Endothelial cell (in vitro differentiated cells): ENCODE results near the gene CYP3A4. TPM values are rescaled to one million over a fixed set of nuclear protein-coding genes. Genes with fewer than 3 reads are reported as not detected.
"Not testable (repeated sequence)": the region's sequence is repeated elsewhere in the genome, so short reads cannot be mapped to it uniquely, and the experiment has no call there.

Source experiments
- DNase-seq: peaks from one replicate; pipeline ENCODE4 v3.0.0; 2021; ENCODE audit warnings: low spot score
- H3K27ac Mint-ChIP-seq: one replicate; pipeline ENCODE4 v1.8.0; 2021; ENCODE audit warnings: mixed read lengths, inconsistent platforms; ENCODE audit not compliant: unreplicated experiment
- H3K27me3 Mint-ChIP-seq: one replicate; pipeline ENCODE4 v1.8.0; 2021; ENCODE audit warnings: mild to moderate bottlenecking, moderate library complexity, mixed read lengths, inconsistent platforms; ENCODE audit not compliant: unreplicated experiment
- H3K36me3 Mint-ChIP-seq: one replicate; pipeline ENCODE4 v1.8.0; 2021; ENCODE audit warnings: mild to moderate bottlenecking, low read depth, mixed read lengths, inconsistent platforms; ENCODE audit not compliant: unreplicated experiment
- H3K4me1 Mint-ChIP-seq: one replicate; pipeline ENCODE4 v1.8.0; 2021; ENCODE audit warnings: mild to moderate bottlenecking, mixed read lengths, inconsistent platforms; ENCODE audit not compliant: unreplicated experiment
- H3K4me3 Mint-ChIP-seq: one replicate; pipeline ENCODE4 v1.8.0; 2021; ENCODE audit warnings: mild to moderate bottlenecking, mixed read lengths, inconsistent platforms; ENCODE audit not compliant: unreplicated experiment
- H3K9me3 Mint-ChIP-seq: one replicate; pipeline ENCODE4 v1.8.0; 2021; ENCODE audit warnings: mixed read lengths, inconsistent platforms; ENCODE audit not compliant: unreplicated experiment
- total RNA-seq: library from RNA; stranded (reverse); fragmentation: NEBNext Ultra II Directional; extraction: Animal tissue kit (Norgen Biotek cat#: 25700); gene quantifications from one replicate; pipeline ENCODE4 v1.2.1, GENCODE V29; 2021; ENCODE audit not compliant: unreplicated experiment
- TF ChIP-seq, protein P1 (sequence below): fragments of 200-600 bp; sonication (generic); IDR thresholded peaks from one replicate; pipeline ENCODE4 v1.5.0; 2021; ENCODE audit warnings: antibody characterized with exemption; ENCODE audit not compliant: unreplicated experiment

The CYP3A4 gene
- total RNA-seq, 1 donor from 2014 or later = not detected

DNA sequence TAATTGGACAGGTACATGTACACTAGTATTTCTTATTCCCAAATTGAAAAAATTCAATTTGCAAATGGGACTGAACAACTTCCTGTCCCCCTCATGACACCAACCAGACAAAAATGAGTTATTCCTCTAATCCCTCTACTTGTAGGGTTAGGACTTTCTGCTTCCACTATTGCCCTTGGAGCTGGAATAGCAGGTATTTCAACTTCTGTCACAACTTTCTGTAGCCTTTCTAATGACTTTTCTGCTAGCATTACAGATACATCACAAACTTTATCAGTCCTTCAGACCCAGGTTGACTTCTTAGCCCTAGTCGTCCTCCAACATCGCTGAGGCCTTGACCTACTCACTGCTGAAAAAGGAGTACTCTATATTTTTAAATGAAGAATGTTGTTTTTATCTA is 55.4 kb downstream of the CYP3A4 start:
- no peaks in the 10 kb centered on the region for H3K27me3 Mint-ChIP-seq
- TF ChIP-seq, protein P1, sequence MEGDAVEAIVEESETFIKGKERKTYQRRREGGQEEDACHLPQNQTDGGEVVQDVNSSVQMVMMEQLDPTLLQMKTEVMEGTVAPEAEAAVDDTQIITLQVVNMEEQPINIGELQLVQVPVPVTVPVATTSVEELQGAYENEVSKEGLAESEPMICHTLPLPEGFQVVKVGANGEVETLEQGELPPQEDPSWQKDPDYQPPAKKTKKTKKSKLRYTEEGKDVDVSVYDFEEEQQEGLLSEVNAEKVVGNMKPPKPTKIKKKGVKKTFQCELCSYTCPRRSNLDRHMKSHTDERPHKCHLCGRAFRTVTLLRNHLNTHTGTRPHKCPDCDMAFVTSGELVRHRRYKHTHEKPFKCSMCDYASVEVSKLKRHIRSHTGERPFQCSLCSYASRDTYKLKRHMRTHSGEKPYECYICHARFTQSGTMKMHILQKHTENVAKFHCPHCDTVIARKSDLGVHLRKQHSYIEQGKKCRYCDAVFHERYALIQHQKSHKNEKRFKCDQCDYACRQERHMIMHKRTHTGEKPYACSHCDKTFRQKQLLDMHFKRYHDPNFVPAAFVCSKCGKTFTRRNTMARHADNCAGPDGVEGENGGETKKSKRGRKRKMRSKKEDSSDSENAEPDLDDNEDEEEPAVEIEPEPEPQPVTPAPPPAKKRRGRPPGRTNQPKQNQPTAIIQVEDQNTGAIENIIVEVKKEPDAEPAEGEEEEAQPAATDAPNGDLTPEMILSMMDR = no peak
- H3K36me3 Mint-ChIP-seq = peaks cover 3% of the 10 kb centered on the region
- no peak for DNase-seq
- H3K27ac Mint-ChIP-seq = no peak overlapping the region
- H3K4me1 Mint-ChIP-seq = peaks cover 1% of the 10 kb centered on the region
- no peaks in the 10 kb centered on the region for H3K9me3 Mint-ChIP-seq
- H3K4me3 Mint-ChIP-seq = no peak overlapping the region

DNA sequence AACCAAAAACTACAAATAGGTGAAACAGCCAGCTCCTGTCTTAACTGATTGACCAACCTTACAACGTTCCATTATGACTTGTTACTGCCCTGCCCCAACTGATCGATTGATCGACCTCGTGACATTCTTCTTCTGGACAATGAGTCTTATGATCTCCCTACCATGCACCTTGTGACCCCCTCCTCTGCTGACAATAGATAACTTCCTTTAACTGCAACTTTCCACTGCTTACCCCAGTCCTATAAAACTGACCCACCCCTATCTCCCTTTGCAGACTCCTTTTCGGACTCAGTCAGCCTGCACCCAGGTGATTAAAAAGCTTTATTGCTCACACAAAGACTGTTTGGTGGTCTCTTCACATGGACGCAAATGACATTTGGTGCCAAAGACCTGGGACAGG is 60.8 kb downstream of the CYP3A4 start:
- H3K9me3 Mint-ChIP-seq, DNase-seq, H3K36me3 Mint-ChIP-seq, H3K27ac Mint-ChIP-seq, H3K4me3 Mint-ChIP-seq, H3K27me3 Mint-ChIP-seq, H3K4me1 Mint-ChIP-seq: not testable (repeated sequence)

DNA sequence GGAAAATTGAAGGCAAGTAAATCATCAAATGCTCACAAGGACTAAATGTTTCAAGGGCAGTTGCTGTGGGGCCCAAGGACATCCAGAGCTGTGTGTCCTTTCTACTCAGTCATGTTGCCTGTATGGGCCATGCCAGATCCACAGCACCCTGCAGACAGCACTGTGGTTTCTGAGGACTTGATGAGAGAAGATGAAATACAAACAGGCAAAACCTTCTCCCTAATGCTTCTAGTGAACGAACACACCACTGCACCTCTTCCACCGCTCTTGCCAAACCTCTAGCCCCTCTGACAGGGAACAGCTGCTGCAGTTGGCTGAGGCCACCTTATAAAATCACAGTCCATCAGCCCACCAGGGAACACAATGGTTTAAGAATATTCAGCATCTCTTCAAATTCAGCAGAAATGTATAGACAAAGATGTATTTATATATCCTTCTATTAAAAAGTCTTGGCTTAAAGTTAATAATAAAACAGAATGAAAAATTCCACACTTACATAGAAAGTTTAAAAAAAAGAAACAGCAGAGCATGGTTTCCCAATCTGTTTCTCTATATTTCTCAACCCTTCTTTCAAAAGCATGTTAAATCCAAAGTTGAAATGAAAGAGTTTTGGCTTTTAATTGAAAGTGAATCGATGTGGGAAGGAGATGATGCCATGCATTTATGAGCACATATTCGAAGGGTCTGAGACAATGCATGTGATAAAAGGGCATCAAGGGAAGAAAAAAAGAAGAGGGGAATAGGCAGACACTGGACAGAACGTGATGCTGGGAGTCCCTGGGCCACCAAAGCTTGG is 63.0 kb downstream of the CYP3A4 start:
- Mint-ChIP-seq H3K27me3 (no peaks in the 10 kb centered on the region), H3K9me3 (no peaks in the 10 kb centered on the region), H3K27ac (no peak overlapping the region), H3K4me3 (no peak overlapping the region), H3K36me3 (no peaks in the 10 kb centered on the region), H3K4me1 (no peaks in the 10 kb centered on the region)
- TF ChIP-seq, protein P1 = no peak
- no peak for DNase-seq

DNA sequence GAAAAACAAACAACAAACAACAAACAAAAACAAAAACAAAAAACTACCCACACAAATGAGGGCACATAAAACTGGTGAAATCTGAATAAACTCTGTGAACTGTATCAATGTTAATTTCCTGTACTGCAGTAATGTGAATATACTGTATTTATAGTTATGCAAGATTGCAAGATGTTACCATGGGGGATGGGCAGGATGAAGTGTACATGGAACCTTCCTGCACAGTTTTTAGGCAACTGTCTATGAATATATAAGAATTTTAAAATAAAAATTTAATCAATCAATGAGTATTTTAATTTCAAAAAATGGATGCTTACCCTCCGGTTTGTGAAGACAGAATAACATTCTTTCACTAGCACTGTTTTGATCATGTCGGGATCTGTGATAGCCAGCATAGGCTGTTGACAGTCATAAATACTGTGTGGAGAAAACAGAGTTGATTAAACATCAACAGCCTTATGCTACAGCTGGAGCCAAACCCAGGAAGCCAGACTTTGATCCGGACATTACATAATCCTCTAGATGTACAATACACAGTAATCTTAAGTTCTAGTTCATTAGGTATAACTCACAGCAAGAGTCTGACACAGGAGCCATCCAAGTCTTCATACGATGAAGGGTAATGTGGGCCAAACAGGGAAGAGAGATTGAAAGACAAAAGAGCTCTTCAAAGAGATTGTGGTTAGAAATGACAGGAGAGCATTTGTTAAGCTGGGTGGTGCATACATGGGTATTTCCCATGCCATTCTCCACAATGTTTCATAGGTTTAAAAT is 63.8 kb downstream of the CYP3A4 start:
- TF ChIP-seq, protein P1 = no peak
- Mint-ChIP-seq H3K4me3 (no peak overlapping the region), H3K27ac (no peak overlapping the region), H3K36me3 (peaks cover 6% of the 10 kb centered on the region), H3K27me3 (peaks cover 2% of the 10 kb centered on the region), H3K4me1 (no peaks in the 10 kb centered on the region), H3K9me3 (peaks cover 5% of the 10 kb centered on the region)
- no peak for DNase-seq

DNA sequence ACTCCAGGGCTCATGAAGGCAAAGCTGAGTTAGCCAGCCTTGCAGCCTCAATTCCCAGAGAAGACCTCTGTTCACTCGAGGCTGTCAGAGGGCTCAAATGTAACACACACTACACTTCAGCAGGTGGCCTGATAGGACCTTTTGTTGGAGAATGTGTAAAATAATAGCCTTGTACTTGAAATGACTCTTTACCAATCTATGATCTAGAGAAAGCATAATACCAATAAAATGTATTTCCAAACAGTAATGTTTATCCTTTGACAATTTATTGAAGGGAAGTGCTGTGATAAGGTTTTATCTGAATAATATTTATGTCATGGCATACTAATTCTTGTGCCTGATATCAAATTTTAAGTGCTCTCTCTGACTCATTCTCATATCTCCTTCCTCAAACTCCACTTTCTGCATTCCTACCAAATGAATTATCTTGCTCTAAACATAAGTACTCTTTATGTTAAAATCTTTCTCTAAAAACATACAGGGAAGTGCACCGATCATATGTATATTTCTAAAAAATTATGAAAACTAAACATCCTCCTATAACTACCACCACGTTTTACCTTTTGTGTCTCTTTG is 69.9 kb downstream of the CYP3A4 start:
- Mint-ChIP-seq H3K36me3 (peaks cover 10% of the 10 kb centered on the region), H3K9me3 (peaks cover 5% of the 10 kb centered on the region), H3K4me1 (no peaks in the 10 kb centered on the region), H3K27ac (no peak overlapping the region), H3K27me3 (peaks cover 2% of the 10 kb centered on the region), H3K4me3 (no peak overlapping the region)
- TF ChIP-seq, protein P1 = no peak
- DNase-seq = no peak
